HL-60/S4 treated with phorbol 12-myristate 13-acetate at 8.2 ng/mL for 4 days and 3 days (cell line): ENCODE results near the gene NELL2.
"Not testable (repeated sequence)": the region's sequence is repeated elsewhere in the genome, so short reads cannot be mapped to it uniquely, and the experiment has no call there.

ENCODE experiments used
- in situ Hi-C: fragments of 300-500 bp; cut with MboI; formaldehyde crosslinking; loops from 2 replicates; pipeline ENCODE4 v1.15.0; 2022; ENCODE audit warnings: low sequenced_read_pairs

The NELL2 gene

DNA sequence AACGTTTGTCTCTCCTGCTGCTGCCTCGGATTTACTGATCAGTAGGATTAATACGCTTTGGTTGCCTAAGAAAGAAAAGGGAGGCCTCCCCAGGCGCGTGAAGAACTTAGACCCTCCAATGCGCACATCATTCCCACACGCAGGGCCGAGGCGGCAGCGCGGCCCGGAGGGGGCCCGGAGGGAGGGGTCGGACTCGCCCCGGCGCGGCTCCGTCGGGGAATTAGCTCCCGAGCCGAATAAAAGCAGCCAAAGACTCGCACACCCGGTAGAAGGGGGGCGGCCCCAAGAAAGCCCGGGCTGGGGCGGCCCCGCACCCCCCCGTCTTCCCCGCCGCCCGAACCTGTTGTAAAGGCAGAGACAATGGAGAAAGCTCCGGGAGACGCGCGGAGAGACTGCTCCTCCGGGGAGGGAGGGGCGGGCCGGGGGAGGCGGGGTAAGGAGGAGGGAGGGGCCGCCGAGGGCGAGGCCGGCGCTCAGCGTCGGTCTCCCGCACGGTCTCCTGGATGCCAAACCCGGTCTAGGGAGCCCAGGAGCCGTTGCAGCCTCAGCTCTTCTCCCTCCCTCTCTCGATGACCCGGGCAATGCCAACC is at the start of gene NELL2:
NELL2 (minus strand) TSS at position 362 of the 590 bp plus-strand sequence. CDS start 446 bp downstream, outside the sequence.
- in situ Hi-C loops = no loop called here

- in situ Hi-C loops = no loop called here
These were observed 45.6 kb upstream of the NELL2 start for GRCh38 chr12:44921736-44922135.

GRCh38 chr12:44917141-44917540 is 41.0 kb upstream of the NELL2 start:
- in situ Hi-C loops = no loop called here

- in situ Hi-C loops = no loop called here
These were observed 39.8 kb upstream of the NELL2 start for GRCh38 chr12:44915958-44916357.

GRCh38 chr12:44904321-44904720 is 28.2 kb upstream of the NELL2 start:
- in situ Hi-C loops = no loop called here

DNA sequence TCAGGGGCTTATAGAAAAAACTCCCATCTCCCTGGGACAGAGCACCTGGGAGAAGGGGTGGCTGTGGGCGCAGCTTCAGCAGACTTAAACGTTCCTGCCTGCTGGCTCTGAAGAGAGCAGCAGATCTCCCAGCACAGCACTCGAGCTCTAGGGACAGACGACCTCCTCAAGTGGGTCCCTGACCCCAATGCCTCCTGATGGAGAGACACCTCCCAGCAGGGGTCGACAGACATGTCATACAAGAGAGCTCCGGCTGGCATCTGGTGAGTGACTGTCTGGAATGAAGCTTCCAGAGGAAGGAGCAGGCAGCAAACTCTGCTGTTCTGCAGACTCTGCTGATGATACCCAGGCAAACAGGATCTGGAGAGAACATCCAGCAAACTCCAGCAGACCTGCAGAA is 22.0 kb upstream of the NELL2 start:
- in situ Hi-C loops = not testable (repeated sequence)

- in situ Hi-C loops = no loop called here
These were observed 13.8 kb upstream of the NELL2 start for GRCh38 chr12:44889926-44890325.

DNA sequence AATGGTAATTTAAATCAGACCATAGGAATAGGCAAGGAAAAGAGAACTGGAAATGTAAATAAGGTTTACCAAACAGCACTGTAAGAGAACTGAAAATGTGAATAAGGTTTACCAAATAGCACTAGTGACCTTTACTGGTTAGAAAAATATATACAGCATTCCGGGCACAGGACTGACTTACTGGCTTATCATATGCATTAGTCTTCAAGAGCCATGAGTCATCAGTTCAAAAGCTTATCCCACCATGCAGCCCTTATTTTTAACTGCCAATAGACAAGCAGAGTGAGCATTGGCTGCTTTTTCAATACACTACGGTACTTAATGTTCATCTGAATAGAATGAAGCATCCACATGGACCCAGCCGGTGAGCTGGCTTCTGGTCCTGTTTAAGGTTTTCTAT is 13.0 kb upstream of the NELL2 start:
- in situ Hi-C loops = no loop called here

GRCh38 chr12:44885902-44886301 is 9.8 kb upstream of the NELL2 start:
- in situ Hi-C loops = no loop called here

GRCh38 chr12:44881197-44881596 is 5.1 kb upstream of the NELL2 start:
- in situ Hi-C loops = no loop called here

DNA sequence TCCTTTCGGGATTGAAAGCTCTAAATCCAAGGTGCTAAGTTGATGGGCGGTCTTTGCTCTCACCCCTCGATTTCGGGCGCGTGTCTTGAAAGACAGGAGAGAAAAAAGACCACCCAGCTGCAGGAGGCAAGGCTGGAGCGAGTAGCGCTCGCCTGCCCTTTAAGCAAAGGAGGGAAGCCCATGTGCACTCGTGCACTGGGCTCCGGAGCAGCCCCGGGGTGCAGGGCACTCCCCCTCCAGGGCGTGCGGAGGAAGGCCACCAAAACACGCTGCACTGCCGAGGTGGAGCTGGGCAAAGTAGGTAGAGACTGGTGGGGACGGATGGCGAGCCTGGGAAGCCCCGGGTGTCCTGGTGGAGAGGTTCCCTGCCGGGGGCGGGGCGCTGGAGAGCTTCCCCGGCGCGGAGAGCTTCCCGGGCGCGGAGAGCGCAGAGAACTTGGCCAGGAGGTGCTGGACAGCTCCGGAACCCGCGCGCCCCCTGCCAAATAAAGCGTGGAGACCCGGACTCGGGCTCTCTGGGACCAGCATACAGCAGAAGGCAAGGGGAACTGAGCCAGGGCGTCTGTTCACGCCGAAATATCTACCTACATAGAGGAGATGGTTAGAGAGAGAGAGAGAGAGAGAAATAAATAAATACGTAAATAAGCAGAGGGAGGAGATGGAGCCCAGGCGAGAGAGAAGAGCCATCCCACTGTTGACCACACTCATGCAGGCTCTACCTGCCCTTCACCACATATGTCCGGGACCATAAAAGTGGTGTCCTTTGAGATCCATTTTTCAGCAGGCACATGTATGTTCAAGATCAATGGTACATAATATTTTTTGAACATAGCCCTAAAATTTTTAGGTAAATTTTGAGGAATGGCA is 662 bp upstream of the NELL2 start:
- in situ Hi-C loops = no loop called here

DNA sequence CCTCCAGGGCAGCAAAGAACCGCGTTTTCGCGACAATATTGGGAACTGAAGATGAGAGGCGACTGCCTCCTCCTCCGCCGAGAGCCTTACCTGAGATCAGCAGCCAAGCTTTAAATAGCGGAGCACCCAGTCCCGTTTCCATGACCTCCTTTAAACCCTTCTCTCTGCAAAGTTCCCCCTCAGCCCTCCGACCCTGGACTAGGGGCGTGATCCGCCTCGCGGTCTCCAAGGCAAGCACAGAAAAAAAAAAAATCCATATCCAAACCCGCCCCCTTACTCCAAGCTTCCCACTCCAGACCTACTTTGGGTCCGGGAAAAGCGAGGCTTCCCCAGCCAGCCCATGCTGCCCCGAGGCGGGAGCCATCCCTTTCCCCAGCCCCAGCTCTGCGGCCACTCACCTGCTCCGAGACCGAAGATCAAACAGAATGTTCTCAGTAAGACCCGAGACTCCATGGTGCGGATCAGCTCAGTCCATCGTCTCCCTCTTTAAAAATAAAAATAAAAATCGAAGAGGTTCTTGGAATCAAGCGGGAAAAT is 630 bp downstream of the NELL2 start:
- in situ Hi-C loops = no loop called here

DNA sequence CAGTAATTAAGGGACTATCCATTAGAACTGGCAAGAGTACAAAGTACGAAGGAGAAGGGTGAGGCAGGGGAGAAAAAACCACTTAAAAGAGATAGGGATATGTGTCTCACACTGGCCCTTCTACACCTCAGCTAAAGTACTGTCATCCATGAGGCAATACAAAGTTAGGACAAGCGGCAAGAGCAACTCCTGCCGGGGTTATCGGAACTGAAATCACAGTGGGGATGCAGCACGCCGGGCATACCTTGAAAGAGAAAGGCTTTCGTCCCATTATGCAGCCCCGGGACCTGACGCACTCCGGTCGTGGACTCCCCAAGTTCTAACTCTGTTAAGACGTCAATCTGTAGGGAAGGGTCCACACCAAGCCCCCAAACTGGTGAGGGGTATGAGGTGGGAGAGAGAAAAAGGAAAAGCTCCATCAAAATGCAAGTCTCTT is 1.1 kb downstream of the NELL2 start:
- in situ Hi-C loops = no loop called here

- in situ Hi-C loops = no loop called here
These were observed 2.2 kb downstream of the NELL2 start for GRCh38 chr12:44873898-44874297.

DNA sequence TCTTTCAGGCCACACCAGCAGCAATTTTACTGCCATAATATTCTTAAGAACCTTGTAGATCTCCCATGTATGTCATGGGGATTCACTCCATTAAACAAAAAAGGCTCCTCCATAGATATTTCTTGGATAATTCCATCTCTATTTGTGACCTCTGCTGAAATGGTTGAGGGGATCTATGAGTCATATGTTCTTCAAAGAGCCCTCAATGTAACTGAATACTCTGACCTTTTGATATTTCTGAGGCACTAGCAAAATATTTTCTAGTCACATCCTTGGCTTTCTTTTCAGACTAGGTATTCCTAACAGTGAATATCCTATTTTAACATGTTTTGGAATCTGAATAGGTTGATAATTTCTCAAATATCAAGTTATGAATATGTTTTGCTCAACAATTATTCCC is 6.6 kb downstream of the NELL2 start:
- in situ Hi-C loops = no loop called here

- in situ Hi-C loops = no loop called here
These were observed 12.2 kb downstream of the NELL2 start for GRCh38 chr12:44863867-44864266.

DNA sequence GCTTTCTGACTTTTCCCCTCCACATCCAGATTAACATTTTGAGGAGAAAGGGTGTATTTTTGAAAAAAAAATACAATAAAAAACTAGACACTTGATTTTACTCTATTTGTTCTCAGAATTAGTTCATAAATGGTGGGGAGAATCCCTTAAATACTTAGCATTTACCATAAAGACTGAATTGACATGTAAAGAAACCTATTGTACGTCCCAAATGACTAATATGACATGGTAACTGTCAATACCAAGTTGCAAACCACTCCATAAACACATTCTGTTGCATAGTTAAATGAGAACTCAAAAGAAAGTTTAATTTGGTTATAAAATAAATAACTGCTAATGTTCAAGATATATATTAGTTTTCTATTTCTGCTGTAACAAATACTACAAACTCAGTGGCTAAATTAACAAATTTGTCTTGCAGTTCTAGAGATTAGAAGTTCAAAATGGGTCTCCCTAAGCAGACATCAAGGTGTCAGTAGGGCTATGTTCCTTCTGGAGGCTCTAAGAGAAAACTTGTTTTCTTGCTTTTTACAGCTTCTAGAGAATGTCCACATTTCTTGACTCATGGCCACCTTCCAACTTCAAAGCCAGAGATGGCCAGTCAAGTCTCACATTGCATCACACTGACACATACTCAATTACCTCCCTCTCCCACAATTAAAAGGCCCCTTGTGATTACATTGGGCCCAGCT is 16.0 kb downstream of the NELL2 start:
- in situ Hi-C loops = no loop called here

- in situ Hi-C loops = no loop called here
These were observed 17.8 kb downstream of the NELL2 start for GRCh38 chr12:44858226-44858855.

GRCh38 chr12:44852483-44852882 is 23.6 kb downstream of the NELL2 start:
- in situ Hi-C loops = no loop called here

GRCh38 chr12:44851586-44851985 is 24.5 kb downstream of the NELL2 start:
- in situ Hi-C loops = no loop called here

DNA sequence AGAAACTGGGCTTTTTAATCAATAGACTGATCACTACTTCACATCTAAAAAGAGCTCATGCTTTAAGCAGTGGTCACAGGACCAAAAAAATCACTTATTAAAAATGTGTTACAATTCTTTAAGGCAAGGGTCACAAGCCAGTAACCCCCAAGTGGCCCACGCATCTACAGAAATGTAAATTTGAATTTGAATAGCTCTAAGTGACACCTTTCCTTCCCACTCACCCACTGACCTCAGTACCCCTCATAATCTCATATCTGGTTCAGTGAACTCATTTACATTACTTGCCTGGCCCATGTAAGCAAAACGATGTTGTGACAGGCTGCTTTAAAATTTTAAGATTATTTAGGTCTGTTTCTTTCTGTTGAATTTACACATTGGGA is 27.4 kb downstream of the NELL2 start:
- in situ Hi-C loops = no loop called here
